ENCODE results near the gene MIER1.

MIER1 gene

GRCh38 chr1:66999640-67000400, 75.0 kb downstream of the MIER1 start:
- no peak for DNase-seq

GRCh38 chr1:67001682-67002425, 77.1 kb downstream of the MIER1 start:
- DNase-seq: no peak

- DNase-seq: no peak
Observed at GRCh38 chr1:67004176-67004575, 79.4 kb downstream of the MIER1 start.

GRCh38 chr1:67005068-67005467, 80.3 kb downstream of the MIER1 start:
- no peak for DNase-seq

GRCh38 chr1:67009792-67010191, 85.0 kb downstream of the MIER1 start:
- no peak for DNase-seq

- DNase-seq: no peak
Observed at GRCh38 chr1:67013573-67013972, 88.8 kb downstream of the MIER1 start.

GRCh38 chr1:67018574-67018973, 93.8 kb downstream of the MIER1 start:
- no peak for DNase-seq

- DNase-seq: no peak
Observed at GRCh38 chr1:67019121-67019520, 94.3 kb downstream of the MIER1 start.

- no peak for DNase-seq
Observed at GRCh38 chr1:67019600-67020136, 94.9 kb downstream of the MIER1 start.

GRCh38 chr1:67020304-67020703, 95.5 kb downstream of the MIER1 start:
- DNase-seq: no peak

- no peak for DNase-seq
Observed at GRCh38 chr1:67020765-67021164, 96.0 kb downstream of the MIER1 start.

GRCh38 chr1:67029472-67029871, 104.7 kb downstream of the MIER1 start:
- DNase-seq: no peak

GRCh38 chr1:67031121-67031858, 106.5 kb downstream of the MIER1 start:
- DNase-seq: no peak

- no peak for DNase-seq
Observed at GRCh38 chr1:67031859-67032247, 107.1 kb downstream of the MIER1 start.
